GM19099 (cell line): ENCODE measurements around the gene PIWIL1.

Experiments
- POLR2A ChIP-seq: IDR thresholded peaks from 3 replicates; pipeline ENCODE4 v1.6.1; 2011; ENCODE audit warnings: low read depth; ENCODE audit not compliant: insufficient read length; ENCODE audit errors: extremely low read depth

The PIWIL1 gene

DNA sequence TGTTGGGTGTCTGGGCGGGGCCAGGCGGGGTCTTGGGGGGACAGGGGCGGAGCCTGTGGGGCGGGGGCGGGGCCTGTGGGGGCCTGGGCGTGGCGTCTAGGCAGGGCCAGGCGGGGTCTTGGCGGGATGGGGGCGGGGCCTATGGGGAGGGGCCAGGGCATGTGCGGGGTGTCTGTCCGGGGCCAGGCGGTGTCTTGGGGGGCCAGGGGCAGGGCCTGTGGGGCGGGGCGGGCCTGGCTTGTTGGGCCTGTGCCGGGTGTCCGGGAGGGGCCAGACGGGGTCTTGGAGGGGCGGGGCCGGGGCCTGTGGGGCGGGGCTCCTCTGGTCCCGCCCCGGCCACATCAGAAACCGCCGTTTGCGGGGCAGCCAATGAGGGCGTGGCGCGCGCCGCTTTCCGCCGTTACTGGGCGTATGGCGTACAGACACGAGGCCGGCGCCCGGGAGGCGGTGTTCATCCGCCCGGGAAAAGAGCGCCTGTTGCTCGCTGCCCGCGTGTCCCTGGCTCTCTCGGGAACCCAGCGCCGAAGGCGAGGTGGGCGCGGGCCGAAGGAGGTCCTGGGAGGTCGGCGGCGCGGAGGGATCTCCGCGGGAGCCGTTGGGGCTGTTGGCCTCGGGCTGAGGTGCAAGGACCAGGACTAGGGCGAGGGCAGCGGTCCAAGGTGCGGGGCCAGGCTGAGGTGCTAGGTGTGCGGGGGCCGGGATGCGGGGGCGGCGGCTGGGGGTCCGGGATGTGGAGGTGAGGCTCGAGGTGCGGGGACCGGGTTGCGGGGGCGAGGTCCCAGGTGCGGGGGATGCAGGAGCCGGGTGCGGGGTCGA lies at the start of gene PIWIL1:
Gene PIWIL1 (plus strand): TSS at position 400 of the 816 bp plus-strand sequence. CDS start 4,705 bp downstream, outside the sequence.
- TF ChIP-seq POLR2A = no peak

- no peak for TF ChIP-seq POLR2A
Measured at GRCh38 chr12:130288206-130288605, 49.5 kb upstream of the PIWIL1 start.

DNA sequence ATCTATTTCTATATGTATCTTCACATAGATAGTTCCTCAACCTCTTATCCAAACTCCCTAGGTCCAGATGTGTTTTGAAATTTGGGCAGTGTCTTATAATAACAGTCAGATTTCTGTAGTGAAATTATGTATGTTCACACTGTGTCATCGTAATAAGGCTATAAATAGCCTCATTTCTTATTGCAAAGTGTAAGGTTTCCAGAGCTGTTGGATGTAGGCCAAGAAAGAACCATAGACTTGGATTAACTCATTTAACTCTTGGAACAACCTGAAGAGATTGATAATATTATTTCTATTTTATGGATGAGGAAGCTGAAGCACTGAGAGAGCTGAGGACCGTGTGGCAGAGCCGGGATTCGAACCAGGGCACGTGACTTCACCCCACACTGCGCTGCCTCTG lies 49.0 kb upstream of the PIWIL1 start:
- TF ChIP-seq POLR2A = no peak

DNA sequence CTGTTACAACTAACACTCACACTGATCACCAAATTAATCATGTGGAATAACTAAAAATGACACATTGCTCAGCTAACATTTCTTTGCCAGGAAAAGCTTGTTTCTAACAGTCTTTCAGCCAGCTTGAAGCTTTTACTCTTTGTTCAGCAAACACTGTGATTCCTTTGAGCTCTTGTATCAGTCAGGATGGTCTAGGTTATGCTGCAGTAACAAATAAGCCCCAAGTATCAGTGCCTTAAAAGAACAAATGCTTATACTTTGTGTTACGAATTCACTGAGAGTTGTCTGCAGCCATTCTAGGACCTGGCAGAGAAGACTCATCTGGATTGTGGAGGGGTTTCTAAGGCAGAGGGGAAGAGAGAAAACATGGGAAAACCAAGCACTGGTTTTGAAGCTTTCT lies 47.6 kb upstream of the PIWIL1 start:
- no peak for TF ChIP-seq POLR2A

- no peak for TF ChIP-seq POLR2A
Measured at GRCh38 chr12:130298322-130299021, 39.2 kb upstream of the PIWIL1 start.

DNA sequence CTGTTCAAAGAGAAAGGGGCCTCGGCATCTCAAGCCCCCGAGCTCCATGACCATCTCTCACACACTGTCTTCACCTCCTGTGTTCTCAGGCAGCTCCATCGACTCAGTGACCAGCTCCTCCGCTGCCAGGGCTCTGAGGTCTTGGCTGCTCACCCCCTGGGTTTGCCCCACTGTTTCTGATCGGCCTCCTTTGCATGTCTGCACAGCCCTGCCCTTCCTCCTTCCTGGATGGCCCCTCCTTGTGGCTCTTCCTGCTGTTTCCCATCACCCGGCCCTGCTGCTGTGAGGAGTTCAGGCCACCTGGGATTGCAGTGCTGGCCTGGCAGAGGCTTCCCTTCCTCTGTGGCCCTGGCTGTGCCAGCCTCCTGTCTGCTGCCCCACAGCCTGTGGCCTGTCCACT lies 38.1 kb upstream of the PIWIL1 start:
- TF ChIP-seq POLR2A = no peak

DNA sequence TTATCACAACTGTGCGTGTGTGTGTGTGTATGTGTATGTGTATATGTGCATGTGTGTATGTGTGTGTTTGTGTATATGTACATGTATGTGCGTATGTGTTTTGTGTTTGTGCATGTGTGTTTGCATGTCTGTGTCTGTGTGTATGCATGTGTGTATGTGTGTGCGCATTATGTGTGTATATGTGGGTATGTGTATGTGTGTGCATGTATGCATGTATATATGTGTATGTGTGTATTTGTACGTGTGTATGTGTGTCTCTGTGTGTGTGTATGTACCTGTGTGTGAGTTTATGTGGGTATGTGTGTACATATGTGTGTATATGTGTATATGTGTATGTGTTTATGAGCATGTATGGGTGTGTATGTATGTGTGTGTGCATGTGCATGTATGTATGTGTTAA lies 37.6 kb upstream of the PIWIL1 start:
- no peak for TF ChIP-seq POLR2A

DNA sequence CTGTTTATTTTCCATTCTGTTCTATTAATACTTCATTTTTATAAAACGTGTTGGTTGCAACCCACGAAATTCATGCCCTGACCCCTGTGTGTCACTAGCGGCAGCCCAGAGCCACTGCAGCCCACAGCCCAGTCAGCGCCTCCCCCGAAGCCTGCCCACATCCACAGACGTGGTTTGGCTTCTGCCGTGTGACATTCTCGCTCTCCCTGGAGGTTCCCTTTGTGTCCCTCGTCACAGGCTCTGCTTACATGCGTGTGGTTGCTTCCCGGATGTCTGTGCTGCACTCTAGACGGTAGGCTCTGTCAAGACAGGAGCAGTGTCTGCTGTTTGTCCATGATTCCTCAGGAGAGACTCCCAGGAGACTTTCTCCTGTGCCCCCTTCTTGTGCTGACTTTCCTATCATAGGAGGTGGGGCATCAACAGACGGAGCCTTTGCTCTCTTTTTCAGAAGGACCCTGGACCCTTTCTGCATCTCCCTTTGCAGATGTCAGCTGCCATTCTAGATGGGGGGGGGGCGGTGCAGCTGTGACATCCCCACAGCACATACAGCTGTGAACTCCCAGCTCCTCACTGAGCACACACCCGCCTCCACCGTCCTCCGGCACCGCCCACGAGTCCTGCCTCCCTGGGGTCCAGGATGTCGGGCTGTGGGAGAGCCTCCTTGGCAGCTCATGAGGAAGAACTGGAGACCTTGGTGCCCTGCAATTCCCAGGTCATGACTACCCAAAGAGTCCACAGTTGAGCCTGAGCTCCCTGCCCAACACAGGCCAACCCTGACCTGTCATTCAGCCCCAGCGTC lies 36.8 kb upstream of the PIWIL1 start:
- TF ChIP-seq POLR2A = no peak

DNA sequence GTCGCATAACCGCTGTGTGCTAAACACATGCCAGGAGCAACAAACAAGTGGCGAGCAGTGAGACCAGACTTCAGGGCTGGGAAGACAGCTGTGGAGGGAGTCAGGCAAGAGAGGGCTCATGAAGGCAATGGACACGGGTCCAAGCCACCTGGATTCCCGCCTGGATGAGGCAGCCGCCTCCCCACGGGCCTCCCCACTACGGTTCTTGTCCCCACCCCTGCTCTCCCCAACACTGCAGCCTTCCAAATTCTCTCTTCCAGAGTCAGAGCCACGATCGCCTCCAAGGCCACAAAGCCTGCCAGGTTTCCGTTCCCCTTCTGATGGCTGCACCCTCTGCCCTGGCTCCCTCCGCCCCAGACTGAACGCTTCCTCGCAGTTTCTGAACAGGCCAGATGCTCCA lies 36.1 kb upstream of the PIWIL1 start:
- no peak for TF ChIP-seq POLR2A

DNA sequence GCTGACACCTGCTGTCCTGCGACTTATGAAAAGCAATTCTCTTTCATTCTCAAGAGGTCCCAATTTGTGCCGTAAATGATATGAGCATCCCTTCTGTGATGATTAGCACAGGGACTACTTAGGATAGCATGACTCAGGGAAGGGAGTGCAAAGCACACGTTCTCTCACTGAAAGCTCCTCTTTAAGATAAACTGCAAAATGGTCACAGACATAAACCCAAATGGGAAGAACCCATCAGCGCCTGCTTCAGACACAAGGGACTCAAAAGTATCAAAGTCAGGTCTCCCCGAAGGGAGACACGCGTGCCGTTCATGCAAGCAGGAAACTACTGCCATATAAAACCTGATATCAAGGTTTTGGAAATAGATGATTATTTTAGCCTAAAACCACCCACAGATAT lies 33.9 kb upstream of the PIWIL1 start:
- no peak for TF ChIP-seq POLR2A

DNA sequence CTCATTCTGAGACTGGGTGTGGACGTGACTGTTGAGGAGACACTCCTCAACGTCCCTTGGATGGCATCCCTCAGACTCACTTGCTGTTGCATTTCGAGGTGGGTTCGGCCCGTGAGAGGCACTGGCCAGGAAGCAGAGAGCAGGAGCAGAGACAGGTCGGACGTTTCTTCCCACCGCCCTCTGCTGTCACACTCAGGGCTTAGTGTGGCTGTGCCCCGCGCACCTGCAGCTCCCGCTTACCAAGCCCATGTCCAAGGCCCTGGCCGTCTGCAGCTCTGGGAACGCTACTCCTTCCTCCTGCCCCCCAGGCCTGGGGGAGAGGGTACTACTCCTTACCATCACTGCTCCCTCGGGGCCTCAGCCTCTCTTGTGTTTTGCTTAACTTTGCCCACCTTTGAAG lies 29.8 kb upstream of the PIWIL1 start:
- TF ChIP-seq POLR2A = no peak

DNA sequence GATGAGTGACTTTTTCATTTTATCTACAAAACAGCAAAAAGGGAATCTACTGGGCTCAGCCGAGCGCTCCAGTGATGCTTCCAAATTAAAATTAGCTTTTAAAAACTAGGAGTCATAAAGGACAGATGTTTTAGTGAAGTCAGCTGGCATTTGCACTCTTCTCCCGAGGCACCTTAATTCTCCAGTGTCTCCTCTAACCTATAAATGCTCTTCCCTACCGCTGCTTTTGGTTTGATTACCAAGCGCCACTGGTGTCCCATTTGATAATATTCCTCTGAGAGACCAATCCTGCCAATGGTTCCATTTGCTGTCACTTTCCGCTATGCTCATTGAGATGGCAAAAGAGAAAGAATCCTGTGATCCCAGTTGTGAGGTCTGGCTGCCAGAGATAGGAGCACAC lies 29.3 kb upstream of the PIWIL1 start:
- TF ChIP-seq POLR2A = no peak

DNA sequence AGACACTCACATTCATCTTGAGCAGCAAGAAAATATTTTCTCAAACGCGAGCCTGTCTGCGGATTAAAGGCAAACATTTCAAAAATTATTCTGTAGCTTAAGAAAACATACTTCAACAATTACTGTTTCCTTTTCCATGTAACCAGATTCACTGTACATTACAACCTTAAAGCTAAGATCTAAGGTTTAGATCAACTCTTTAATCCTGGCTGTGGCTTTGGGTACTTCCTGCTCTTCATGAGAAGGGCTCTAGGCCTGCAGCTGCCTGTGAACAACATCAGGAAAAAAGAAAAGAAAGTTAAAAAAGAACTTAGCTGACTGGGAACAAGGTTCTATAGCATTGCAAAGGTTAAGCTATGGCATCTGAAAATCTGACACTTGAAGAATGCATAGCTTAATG lies 21.4 kb upstream of the PIWIL1 start:
- TF ChIP-seq POLR2A = no peak

DNA sequence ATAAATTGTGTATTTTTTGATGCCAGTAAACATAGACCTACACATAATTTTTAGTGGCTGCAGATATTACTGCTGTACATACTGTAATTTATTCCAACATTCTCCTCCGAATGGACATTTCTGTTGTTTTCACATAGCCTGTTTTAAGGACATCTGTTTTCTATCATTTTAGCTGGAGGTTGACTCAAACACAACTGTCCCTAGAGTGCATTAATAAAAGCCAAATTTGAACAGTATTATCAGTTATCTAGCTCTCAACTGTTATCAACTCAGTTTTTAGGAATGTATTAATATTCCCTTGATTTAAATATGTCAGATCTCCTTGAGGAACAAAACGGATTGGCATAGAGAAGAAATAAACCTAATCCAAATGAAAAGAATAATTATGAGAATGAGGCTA lies 17.2 kb upstream of the PIWIL1 start:
- no peak for TF ChIP-seq POLR2A

DNA sequence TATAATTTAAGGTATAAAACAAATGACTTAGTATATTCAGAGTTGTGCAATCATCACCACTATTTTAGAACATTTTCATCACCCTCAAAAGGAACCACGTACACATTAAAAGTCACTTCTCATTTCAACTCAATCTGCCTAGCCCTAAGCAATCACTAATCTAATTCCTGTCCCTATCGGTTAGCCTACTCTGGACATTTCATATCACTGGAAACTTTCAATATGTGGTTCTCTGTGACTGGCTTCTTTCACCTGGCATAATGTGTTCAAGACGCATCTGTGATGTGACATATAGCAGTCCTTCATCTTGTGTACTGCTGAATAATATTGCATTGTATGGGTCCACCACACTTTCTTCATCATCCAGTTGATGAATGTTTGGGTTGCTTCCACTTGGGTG lies 15.4 kb upstream of the PIWIL1 start:
- no peak for TF ChIP-seq POLR2A
